GM21619 (cell line): ENCODE data around the gene SPART.
"Not testable (repeated sequence)": the region's sequence is repeated elsewhere in the genome, so short reads cannot be mapped to it uniquely, and the experiment has no call there.

Experiments used
- ATAC-seq: cut with Tn5 transposase; IDR thresholded peaks from one replicate; pipeline ENCODE4 v1.9.1; 2021; ENCODE audit not compliant: unreplicated experiment

Gene SPART

DNA sequence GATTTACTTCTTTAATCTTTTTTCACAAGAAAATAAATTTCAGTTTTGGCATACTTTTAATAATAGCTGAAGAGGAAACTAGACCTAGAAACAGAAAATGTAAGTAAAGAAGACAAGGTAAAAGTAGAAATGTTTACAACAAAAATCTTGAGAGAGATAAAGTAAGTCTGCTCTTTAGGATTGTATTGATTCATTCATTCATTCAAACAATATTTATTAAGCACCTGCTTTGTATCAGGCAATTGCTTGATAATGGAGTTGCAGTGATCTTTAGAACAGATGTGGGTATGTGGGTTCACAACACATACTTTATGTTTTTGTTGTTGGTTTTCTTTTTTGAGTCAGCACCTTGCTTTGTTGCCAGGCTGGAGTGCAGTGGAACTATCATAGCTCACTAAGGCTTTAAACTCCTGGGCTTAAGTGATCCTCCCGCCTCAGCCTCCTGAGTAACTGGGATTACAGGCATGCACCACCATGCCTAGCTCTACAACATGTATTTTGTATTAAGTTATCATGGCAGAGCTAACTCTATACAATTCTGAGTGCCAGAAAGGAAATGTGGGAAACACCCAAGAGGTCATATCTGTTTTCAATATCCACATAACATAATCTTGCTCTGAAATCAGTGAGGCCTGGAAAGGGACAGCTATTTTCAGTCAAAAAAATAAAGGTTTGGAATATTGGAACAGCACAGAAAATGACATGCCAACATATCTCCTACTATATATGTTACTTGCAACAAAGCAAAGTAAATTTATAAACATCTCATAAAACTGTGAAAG lies 8.8 kb upstream of the SPART start:
- ATAC-seq = no peak

DNA sequence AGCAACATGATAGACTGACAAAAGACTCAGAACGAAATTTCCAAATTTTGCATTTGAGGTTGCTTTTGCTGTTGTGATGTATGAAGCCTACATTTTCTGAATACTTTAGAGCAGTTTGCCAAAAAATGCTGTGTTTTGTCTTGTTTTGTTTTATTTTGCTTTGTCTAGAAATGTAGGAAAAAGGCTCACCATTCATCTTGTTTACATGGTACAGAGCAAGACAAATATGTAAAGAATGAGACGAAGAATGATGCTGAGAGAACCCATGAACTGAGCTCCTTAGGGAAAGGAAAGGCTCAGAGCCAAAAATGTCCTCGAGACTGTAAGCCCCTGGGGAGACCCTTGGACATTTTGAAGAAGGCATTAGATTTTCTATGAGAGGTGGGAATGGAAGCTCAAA lies 6.8 kb upstream of the SPART start:
- ATAC-seq = no peak

DNA sequence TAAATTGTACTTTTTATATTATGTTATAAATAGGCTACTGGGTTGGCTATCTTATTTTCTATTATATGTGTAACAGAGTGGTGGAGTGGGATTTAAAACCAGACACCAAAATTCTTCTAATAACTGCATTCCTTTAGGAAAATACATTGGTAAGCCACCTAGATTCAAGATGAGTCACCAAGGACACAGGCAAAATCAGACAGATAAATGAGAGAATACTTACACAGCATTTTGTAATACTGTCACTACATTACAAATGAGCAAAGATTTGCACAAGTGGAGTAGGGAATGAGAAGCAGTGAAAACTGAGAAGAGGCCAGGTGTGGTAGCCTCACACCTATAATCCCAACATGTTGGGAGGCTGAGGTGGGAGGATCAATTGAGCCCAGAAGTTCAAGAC lies 6.2 kb upstream of the SPART start:
- ATAC-seq = no peak

DNA sequence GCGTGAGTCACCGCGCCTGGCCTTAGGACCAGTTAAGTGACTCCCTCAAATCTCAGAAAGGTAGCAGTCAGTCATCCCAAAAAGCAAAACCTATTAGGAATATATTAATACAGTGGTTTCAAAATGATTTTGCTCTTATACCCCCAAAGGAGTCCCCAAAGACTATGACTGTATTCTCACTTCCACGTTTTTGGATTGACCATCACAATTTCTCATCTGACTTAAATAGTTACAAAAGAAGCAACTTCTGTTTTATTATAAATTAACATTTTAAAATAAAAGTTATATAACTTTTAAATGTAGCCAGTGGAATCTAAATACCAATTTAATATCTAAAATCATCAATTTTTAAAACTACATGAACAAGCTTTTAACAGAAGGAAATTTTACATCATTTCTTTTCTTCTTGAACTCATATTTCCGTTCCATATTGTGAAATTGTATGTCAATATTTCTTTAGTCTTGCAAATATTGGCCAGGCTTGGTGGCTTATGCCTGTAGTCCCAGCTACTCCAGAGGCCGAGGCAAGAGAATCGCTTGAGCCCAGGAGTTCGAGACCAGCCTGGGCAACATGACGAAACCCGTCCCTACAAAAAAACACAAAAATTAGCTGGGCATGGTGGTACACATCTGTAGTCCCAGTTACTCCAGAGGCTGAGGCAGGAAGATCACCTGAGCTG lies 1.5 kb upstream of the SPART start:
- ATAC-seq = no peak

DNA sequence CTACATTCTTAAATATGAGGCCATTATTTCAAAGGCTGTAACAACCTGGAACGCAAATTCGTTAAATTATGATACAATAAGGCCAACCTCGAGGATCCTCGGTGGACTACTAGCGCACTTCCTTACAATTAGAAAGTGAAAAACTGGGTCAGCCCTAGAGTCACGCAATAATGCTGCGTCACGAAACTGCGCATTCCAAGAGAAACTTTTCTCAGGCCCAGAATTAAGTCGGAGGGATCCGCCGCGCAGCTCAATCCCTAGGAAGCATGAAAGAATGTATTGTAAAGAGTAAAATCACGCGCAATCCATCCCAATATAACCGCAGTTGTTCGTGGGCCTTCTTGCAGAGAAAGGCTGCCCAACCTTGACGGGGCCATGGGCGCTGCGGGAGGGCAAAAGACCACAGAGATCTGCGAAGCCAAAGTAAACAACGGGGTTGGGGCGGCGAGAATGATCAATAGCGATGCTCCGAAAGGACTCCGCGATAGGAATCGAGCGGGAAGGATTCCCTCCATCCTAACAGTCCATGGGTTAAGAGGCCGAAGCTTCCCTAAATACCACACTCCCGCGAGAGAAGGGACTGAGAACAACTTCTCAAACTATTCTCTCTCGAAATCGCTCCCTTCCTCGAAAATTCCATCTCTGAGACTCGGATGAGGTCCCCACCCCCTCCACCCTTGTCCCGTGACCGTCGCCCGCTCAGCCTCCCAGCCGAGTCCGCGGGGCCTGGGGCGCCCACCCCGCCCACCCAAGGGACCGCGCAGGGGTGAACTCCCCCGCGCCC lies 564 bp downstream of the SPART start:
- ATAC-seq = no peak

DNA sequence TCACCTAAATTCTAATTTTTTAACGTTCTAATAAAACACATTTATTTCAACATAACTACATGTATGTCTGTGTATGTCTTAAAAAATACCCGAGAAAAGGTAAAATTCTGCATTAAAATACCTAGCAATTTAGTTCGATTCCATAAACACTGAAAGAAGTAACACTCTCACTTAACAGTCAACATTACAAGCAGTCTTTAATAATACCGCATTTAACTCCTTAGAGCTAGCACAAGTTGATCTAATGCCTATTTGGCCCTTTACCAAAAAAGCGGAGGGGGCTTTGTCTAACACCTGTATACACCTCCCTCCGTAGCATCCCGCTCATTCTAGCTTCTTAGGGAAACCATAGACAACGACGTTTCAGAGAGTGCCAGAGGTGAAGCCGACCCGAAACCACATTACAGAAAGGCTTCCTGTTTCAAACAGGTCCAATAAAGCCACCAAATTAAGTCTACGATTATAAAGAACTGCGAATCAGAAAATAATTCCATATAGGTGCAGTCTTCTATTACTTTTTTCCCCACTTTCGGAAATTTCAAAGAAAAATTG lies 1.2 kb downstream of the SPART start:
- ATAC-seq = no peak

DNA sequence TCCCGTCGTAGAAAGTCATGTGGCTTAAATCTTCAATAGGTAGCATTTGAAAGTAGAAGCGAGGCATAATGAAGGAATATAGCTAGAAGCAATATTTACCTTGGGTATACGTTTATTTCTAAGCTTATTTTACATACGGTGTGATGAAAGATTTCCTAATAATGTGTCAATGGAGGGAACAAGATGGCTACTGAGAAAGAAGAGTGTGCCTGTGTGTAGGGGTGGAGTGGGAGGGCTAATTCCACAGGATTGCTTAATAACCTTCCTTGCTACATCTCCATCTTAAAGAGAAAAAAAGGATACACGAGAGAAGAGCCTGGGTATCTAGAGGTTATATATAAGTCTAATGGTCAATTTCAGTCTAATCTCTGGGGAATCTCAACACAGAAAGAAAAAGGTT lies 2.0 kb downstream of the SPART start:
- no peak for ATAC-seq

DNA sequence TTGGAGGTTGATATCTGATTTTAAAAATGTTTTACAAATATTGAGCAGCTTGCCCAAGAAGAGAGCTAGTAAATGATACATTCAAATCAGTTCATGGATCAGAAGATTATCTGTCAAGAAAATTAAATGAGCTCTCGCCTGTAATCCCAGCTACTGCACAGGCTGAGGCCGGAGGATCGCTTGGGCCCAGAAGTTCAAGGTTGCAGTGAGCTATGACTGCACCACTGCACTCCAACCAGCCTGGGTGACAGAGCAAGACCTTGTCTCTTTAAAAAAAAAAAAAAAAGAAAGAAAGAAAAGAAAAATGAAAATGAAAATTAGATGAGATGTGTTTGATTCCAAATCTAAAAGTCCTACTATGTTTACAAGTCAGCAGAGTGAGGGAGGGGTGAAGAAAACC lies 2.4 kb downstream of the SPART start:
- no peak for ATAC-seq

DNA sequence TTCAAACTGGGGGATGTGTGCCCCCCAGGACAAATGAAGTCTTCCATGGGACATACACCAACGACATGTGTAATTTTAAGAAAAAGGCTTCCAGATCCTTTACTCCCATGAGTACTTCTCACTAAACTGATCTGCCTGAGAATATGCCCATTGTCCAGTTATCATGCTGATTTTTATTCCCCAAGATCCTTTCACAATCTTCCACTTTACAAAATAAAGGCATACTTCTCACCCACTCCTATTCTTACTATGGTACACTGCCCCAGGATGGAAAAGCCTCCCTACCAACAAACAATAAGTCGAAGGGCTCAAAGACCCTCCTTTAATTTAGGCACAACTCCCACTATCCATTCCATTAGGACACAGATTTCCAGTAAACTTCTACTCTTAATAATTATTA lies 3.5 kb downstream of the SPART start:
- ATAC-seq = no peak

DNA sequence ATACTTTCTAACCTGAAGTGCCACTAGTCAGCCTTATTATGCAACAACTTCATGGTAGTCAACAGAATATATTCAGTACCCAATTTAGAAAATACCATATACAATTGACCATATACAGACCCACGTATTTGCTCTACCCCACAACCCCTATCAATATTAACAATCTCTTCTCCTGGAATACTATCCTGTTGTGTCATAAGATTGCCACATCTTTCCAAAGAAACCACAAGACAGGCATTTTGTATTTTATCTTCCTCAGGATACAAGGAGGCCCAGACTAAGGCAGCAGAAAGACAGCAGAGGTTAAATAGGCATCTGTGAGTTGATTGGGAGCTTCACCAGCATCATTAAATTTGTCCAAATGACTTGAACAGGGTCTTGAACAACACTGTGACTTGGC lies 4.5 kb downstream of the SPART start:
- ATAC-seq = no peak

DNA sequence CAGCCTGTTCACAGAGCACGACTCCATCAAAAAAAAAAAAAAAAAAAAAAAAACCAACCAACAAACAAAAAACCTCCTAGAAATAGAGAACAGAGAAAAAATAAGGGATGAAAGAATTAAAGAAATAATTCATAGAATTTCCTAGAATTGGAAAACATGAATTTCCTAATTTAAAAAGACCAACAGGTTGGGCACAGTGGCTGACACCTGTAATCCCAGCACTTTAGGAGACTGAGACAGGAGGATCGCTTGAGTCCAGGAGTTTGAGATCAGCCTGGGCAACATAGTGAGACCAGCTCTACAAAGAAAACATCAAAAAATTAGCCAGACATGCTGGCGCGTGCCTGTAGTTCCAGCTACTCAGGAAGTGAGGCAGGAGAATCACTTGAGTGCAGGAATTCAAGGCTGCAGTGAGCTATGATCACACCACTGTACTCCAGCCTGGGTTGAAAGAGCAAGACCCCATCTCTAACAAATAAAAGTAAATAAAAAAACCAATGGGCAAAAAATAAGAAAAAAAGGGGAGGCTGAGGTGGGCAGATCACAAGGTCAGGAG lies 6.5 kb downstream of the SPART start:
- no peak for ATAC-seq

DNA sequence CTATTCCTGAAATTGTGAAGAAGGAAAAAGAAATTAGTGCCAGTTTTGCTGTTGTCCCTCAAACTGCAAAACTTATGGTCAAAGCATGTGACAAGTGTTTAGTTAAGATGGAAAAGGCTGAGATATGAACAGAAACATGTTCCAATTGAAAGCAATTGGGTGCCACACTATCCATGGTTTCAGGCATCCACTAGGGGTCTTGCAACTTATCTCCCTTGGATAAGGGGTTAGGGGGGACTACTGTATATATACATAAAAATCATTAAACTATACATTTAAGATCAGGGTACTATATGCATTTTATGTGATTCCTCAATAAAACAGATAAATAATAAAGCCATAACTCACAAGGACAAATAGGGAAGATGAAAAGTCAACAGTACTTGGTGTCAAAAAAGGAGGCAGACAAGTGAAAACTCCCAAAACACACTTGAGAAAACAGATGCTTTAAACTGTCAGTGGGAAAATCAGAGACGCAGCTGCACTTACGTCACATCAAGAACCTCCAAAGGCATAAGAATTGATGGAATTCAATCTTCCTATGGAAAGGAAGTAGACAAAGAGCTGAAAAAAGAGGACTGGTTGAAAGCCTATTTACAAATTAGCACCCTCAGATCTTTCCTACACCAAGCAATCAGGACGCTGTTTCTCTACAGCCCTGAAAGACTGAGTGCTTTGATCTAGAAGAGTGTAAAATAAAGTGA lies 8.1 kb downstream of the SPART start:
- ATAC-seq = no peak

DNA sequence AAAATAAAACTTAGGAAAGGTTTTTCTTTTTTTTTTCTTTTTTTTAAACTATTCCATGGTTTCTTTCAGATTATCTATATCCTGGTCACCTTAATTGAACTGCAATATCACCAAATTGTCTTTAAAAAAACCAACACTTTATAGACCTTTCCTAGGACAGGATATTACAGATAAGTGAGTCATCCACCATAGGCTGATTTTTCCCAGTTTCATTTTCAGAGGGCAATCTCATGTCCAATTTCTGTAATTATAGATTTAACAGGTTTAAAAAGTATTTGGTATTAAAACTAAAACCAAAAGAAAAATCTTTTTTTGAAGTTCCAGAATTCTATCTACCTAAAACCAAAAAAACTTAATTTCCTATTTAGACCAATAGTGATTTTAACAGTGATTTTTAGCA lies 13.2 kb downstream of the SPART start:
- no peak for ATAC-seq

DNA sequence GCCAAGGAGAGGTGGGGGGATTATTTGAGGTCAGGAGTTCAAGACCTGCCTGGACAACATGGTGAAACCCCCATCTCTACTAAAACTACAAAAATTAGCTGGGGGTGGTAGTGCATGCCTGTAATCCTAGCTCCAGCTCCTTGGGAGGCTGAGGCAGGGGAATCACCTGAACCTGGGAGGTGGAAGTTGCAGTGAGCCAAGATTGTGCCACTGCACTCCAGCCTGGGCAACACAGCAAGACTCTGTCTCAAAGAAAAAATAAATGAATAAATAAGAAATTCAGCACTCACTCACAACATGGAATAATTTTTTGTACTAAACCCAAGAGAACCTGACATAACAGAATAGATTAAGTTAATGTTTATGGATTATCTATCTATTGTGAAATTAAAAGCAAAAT lies 13.9 kb downstream of the SPART start:
- not testable (repeated sequence) for ATAC-seq

DNA sequence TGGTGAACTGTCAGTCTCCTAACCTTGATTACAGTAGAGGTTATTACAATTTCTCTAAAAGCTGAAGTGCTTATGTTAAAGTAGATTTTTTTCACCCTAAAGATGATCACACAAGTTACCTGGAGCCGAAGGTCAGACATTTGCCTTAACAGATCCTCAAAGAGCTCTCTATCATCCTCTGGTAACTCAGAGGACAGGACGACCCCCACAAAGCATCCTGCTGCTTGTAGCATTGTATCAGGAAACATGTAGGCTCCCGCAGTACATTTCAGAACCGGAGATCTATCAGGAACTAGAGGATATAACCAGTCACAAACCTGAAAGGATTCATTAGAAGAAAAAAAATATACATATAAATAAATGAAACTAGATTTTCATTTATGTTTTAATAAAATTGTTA lies 14.9 kb downstream of the SPART start:
- ATAC-seq = no peak

DNA sequence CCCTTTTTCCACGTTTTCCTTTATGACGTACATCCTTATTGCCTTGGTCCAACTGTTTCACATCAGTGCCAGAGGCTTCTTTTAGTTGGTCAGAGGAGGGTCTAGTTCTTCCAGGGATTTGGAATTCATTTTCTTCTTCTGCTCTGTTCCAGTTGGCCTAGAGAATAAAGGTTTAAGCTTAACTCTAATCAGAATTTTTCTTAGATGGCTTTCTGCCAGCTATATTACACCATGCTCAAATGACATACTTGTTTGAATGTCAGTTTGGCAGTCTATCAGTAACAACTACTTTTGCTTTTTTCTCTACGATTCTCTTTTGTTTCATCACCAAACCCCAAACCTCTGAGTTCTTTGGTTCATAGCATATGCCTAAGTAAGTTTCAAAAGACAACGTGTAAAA lies 16.8 kb downstream of the SPART start:
- no peak for ATAC-seq

DNA sequence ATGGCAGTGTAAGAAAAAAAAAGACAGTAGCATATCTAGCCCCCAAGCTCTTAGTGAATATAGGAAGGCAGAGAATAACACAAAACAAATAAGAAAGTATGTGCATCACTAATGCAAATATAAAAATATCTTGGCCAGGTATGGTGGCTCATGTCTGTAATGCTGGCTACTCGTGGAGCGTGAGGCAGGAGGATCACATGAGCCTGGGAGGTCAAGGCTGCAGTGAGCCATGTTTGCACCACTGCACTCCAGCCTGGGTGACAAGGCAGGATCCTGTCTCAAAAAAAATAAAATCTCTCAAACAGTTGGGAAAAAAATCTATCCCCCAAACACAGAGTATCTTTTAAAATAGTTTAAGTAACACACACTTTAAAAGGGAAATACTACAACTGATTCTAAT lies 17.4 kb downstream of the SPART start:
- ATAC-seq = no peak

DNA sequence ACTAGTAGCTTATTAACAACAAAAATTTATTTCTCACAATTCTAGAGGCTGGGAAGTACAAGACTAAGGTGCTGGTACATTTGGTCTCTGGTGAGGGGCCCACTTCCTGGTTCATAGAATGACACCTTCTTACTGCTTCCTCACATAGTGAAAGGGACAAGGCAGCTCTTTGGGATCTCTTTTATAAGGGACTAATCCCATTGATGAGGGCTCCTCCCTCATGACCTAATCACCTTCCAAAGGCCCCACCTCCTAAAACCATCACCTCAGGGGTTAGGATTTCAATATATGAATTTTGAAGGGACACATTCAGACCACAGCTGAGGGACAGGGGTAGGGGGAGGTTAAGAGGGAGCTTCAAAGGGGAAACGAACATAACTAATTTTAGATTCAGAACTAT lies 20.3 kb downstream of the SPART start:
- ATAC-seq = no peak

DNA sequence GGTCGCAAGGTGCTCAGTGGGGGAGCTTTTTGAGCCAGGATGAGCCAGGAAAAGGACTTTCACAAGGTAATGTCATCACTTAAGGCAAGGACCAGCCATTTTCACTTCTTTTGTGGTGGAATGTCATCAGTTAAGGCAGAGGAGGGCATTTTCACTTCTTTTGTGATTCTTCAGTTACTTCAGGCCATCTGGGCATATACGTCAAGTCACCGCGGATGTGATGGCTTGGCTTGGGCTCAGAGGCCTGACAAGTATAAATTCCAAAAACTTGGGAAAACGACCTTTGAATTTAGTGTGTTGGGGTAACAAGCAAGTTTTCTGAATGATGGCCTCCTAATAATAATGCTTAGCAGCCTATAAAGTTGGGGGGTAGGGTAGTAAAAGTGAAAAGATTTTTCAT lies 21.3 kb downstream of the SPART start:
- not testable (repeated sequence) for ATAC-seq

DNA sequence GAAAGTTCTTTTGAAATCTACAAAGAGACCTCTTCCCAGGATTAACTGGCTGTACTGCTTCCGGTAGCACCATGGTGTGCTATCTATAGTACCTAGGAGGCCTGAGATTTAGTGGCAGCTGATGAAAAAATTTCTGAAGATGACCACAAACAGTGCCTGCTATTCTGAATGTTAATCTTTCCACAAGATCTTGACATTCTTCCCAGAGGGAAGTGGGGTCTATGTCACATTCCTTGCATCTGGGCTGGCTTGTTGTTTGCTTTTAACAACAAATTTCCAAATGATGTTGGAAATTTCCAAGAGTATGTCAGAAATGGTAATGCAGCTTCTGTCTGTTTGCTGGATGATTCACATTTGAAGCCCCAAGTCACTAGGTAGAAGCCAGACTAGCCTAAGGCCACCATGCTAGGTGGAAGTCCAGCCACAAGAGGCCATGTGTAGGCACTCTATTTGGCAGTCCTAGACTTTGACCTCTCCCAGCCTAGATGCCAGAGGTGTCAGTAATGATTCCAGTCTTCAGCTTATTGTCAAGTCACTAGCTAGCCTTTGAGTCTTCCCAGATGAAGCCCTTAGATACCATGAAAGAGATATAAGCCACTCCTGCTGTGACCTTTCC lies 22.1 kb downstream of the SPART start:
- no peak for ATAC-seq
